GM18511 (cell line): ENCODE measurements around the gene SKAP1.
"Not testable (repeated sequence)": the region's sequence is repeated elsewhere in the genome, so short reads cannot be mapped to it uniquely, and the experiment has no call there.

ENCODE experiments used
- ATAC-seq: cut with Tn5 transposase; IDR thresholded peaks from one replicate; pipeline ENCODE4 v1.9.1; 2021; ENCODE audit warnings: mild to moderate bottlenecking, moderate library complexity; ENCODE audit not compliant: unreplicated experiment

SKAP1 gene

DNA sequence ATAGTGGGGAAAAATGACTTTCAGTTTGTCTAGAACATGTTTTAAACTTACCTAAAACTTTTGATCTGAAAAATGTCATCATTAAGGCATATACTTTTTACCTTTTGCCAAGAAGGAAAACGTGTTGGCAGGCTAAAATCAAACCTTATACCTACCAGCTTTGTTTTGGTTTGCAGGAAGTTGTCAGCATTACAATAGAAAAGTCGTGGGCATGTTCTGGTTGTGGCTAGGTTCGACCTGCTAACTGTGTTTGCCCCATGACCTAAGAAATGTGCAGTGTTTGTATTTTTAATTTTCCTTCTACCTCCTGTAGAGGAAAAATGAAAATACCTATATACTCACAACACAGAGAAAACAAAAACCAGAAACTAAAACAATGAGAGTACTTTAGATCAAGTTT, 13.0 kb downstream of the SKAP1 start:
- ATAC-seq = no peak

DNA sequence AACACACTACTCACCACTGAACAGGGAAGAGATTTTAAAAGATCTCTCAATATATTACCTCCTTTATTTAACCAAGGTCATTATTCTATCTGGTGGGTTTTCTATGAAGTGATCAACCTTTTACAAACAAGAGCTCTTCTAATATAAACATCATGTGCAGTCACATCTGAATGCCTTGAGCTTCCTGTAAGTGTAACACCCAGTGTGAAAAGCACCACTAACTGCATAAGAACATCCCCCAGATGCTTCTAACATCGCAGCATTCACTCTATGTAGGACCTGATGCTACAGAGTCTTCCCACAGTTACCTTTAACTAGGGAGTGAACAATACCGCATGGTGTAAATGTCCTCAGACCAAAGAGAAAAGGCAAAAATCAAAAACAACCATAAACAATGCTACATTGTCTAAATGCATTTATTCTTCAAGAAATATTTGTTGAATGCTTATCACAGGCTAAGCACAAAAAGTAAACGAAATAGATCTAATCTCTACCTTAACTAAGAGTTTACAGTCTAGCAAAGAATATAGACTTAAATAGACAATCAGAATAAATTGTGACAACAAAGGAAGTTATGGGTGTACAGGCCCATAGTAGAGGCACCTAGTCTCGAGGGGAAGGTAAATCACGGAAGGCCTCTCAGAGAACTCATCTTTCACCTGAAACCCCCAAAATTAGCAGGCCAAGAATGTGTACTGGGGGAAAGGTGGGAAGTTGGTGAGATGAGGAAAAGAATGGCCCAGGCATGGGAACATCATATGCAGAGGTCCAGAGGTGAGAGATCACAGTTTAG, 16.2 kb downstream of the SKAP1 start:
- no peak for ATAC-seq

- ATAC-seq = no peak
Measured at GRCh38 chr17:48412841-48413240, 17.2 kb downstream of the SKAP1 start.

- ATAC-seq = not testable (repeated sequence)
Measured at GRCh38 chr17:48410821-48411220, 19.2 kb downstream of the SKAP1 start.

DNA sequence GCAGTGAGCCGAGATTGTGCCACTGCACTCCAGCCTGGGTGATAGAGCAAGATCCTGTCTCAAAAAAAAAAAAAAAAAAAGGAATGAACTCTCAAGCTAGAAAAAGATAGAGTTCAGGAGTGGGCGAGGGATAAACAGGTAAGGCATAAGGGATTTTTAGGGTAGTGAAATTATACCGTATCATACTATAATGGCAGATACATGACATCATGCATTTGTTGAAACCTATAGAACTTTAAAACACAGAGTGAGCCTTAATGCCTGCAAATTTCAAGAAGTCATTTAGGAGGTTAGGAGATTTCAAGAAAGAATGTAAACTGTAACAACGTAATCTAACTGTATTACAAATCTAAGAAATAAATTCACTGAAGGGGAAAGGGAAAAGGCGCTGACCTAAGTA, 20.4 kb downstream of the SKAP1 start:
- ATAC-seq = no peak

DNA sequence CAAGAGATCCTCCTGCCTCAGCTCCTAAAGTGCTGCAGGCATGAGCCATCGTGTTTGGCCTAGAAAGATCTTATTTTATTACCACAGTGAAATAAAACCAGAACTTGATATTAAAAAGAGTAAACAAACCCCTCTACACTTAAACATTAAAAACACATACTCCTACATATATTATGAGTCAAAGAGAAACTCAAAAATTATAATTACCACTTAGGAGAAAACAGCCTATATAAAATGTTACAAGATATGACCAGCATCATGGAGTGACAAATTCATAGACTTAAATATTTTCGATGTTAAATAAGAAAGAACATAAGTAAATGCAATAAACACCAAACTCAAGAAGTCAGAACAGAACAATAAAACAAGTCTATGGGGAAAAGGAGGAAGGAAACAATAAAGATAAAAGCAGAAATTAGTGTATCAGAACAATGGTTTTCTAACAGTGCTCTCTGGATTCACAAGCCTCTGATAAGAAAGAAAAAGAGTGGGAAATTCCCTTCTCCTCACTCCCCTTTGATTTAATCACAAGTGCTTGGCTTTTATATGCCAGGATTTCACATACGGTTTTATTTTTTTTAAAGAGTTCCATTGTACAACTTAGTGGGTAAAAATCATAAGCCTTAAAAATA, 23.0 kb downstream of the SKAP1 start:
- ATAC-seq = no peak

DNA sequence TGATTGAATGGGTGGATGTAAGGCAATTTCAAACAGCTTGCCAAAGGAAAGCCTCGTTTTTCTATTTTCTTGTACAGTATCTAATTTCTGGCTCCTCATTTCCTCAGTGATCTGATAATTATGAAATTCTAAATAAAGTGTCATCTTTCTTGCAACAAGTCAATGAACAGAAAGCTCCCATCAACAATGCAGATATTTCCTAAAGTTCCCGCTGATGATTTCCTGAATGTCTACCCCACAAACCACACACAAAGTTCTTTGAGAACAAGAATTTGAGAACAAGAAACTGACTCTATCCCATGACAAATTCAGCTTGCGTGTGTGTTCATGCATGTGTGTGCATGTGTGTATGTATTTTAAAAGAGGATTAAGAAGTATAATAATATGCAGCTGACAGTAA, 35.2 kb downstream of the SKAP1 start:
- ATAC-seq = no peak

- ATAC-seq = no peak
Measured at GRCh38 chr17:48393283-48393682, 36.7 kb downstream of the SKAP1 start.

GRCh38 chr17:48392857-48393256, 37.2 kb downstream of the SKAP1 start:
- no peak for ATAC-seq

GRCh38 chr17:48391444-48391843, 38.6 kb downstream of the SKAP1 start:
- no peak for ATAC-seq

DNA sequence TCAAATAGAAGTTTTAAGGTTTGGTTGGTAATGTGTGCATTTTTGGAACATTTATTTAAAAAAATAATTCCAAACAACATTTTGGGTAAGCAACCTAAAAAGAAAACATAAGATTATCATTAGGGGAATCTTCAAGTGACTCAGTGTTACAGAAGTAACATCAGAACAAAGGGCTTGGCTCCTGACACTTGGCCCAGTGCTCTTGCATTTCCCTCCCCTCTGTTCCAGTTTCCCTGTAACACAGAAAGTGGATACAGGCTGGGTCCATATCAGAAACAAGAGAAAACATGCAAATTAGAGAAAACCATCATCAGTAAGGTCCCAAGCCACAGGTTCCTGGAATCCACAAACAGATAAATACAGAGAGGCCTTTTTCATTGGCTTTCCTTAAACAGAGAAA, 40.1 kb downstream of the SKAP1 start:
- no peak for ATAC-seq

DNA sequence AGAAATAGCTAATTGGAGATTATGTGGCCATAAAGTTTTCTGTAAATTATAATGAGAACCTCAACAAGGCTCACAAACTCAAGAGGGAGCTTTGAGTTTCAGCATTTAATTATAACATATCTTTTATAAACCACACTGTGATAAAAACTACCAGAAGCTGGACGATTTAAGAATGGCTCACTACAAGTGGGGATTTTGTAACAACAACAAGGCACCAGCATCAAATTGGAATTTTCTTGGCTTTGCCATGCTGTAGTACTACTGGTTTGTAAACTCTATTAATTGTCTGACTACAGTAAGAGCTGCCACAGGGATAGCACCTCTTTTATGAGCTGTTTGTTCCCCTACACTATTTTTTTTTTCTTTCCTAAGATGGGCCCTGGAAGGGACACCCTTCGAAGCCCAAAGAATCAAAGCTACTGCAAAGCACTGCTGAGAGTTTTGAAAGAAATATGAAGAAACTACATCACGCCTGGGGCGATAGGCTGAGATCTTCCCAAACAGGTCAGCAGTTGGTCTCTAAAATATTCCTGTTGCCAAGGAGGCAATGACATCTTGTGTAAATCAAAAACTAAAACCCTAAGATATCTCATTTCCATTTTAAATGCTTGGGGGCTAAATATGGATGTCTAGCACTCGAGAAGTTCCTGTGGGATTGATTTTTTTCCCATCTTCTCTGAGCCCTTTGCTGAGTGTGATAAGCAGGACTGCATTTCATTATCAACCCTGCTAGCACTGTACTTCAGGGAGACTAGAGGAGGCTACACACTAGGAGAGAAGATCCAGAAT, 40.9 kb downstream of the SKAP1 start:
- no peak for ATAC-seq

DNA sequence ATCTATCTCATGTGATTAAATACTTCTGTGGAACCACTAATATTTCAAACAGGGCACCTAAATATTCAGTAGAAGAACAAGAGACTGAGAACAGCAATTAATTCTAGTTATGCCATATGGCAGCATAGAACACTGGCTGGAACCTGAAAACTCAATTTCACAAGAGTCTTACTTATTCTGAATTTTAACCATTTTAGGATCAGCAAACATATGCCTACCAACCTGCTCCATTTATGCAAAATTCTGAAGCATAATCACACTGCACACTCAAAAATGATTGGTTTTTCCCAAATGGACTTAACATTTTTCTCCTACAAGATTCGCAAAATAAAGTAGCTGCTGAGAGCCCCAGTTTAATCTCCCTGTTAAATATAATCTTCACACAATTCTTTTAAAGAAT, 43.2 kb downstream of the SKAP1 start:
- ATAC-seq = no peak

- no peak for ATAC-seq
Measured at GRCh38 chr17:48385319-48385718, 44.7 kb downstream of the SKAP1 start.

DNA sequence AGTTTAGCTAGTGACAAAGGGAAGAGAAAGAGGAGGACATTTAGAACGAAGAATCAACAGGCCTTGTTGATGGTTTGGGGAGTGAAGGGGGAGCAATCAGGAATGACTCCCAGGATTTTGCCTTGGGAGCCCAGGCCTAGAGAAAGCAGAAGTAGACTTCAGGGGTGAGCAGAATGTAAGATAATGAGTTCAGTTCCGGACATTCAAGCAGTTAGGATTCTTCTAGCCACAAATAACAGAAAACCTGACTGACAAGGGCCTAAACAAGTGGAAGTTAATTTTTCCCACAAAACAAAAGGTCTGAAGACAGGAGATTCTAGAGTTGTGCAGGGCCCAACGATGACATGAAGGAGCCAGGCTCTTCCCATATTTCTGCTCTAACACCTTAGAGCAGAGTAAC, 45.9 kb downstream of the SKAP1 start:
- no peak for ATAC-seq

DNA sequence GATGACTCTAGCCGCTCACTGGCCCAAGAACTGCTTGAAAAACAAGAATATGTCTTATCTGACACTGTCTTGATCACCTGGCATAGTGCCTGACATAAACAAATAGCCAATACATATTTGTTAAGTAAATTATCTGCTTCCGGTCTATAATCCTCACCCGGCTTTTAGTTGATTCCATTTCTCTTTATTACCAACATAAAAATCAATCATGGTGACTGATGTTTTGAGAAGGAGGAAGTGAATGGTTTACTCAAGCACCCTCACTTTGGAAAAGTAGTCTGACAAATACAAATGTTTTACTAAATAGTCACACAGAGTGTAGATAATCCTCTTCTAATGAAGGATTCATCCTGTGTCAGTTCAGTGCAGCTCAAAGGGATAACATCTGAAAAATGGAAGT, 47.0 kb downstream of the SKAP1 start:
- ATAC-seq = no peak

- ATAC-seq = no peak
Measured at GRCh38 chr17:48378708-48379392, 51.2 kb downstream of the SKAP1 start.

- ATAC-seq = no peak
Measured at GRCh38 chr17:48378238-48378637, 51.8 kb downstream of the SKAP1 start.

- ATAC-seq = no peak
Measured at GRCh38 chr17:48376682-48377325, 53.2 kb downstream of the SKAP1 start.

GRCh38 chr17:48375356-48375755, 54.7 kb downstream of the SKAP1 start:
- ATAC-seq = no peak
